Loucy (cell line): Measurements from ENCODE around the gene NOTCH1.

Experiments
- H2AFZ ChIP-seq: fragments of 200-600 bp; sonication (generic); 2 replicates; pipeline ENCODE4 v1.6.0; 2016; ENCODE audit warnings: antibody characterized with exemption, mild to moderate bottlenecking, low read length, moderate library complexity
- H3F3A ChIP-seq: fragments of 200-600 bp; 2 replicates; pipeline ENCODE4 v1.6.0; 2016; ENCODE audit warnings: antibody characterized with exemption, low read depth, mild to moderate bottlenecking
- H3K27me3 ChIP-seq: fragments of 200-600 bp; sonication (generic); 2 replicates; pipeline ENCODE4 v1.6.1; 2014; ENCODE audit warnings: low read length, mild to moderate bottlenecking; ENCODE audit not compliant: insufficient read depth, poor library complexity, severe bottlenecking
- H3K36me3 ChIP-seq: fragments of 200-600 bp; sonication (generic); 2 replicates; pipeline ENCODE4 v1.6.1; 2016; ENCODE audit warnings: low read length; ENCODE audit not compliant: insufficient read depth
- H3K4me1 ChIP-seq: fragments of 200-600 bp; sonication (generic); 2 replicates; pipeline ENCODE4 v1.5.1; 2014; ENCODE audit warnings: low read length, mild to moderate bottlenecking; ENCODE audit not compliant: insufficient read depth, poor library complexity, severe bottlenecking
- H3K4me2 ChIP-seq: fragments of 200-600 bp; sonication (generic); 2 replicates; pipeline ENCODE4 v1.6.0; 2014; ENCODE audit warnings: antibody characterized with exemption, low read length, low read depth, mild to moderate bottlenecking; ENCODE audit not compliant: poor library complexity, severe bottlenecking
- H3K4me3 ChIP-seq: fragments of 200-600 bp; sonication (generic); 2 replicates; pipeline ENCODE4 v1.5.1; 2014; ENCODE audit warnings: low read length, mild to moderate bottlenecking, mixed read lengths; ENCODE audit not compliant: poor library complexity, severe bottlenecking
- H3K79me2 ChIP-seq: fragments of 200-600 bp; sonication (generic); 2 replicates; pipeline ENCODE4 v1.6.1; 2014; ENCODE audit warnings: low read length; ENCODE audit not compliant: insufficient read depth
- H3K9ac ChIP-seq: fragments of 200-600 bp; sonication (generic); 2 replicates; pipeline ENCODE4 v1.6.0; 2014; ENCODE audit warnings: mild to moderate bottlenecking, low read depth, low read length, moderate library complexity; ENCODE audit not compliant: poor library complexity, severe bottlenecking
- H3K9me2 ChIP-seq: fragments of 200-600 bp; sonication (generic); replicated peaks from 2 replicates; pipeline ENCODE4 v1.6.1; 2016; ENCODE audit warnings: low read depth, low read length, mixed read lengths
- H3K9me3 ChIP-seq: fragments of 200-600 bp; sonication (generic); 2 replicates; pipeline ENCODE4 v1.6.1; 2014; ENCODE audit warnings: mild to moderate bottlenecking, antibody characterized with exemption, low read length, low read depth; ENCODE audit not compliant: insufficient read depth
- H4K20me1 ChIP-seq: fragments of 200-600 bp; sonication (generic); 2 replicates; pipeline ENCODE4 v1.6.0; 2014; ENCODE audit warnings: antibody characterized with exemption, low read length, mild to moderate bottlenecking; ENCODE audit not compliant: insufficient read depth, poor library complexity, severe bottlenecking
- EZH2phosphoT487 ChIP-seq: fragments of 200-600 bp; IDR thresholded peaks from 2 replicates; pipeline ENCODE4 v1.6.1; 2018; ENCODE audit warnings: antibody characterized with exemption, mild to moderate bottlenecking, moderate library complexity, borderline replicate concordance
- TF ChIP-seq, protein P1 (sequence below): fragments of 200-600 bp; sonication (generic); conservative IDR thresholded peaks from 2 replicates; pipeline ENCODE4 v1.5.1; 2014; ENCODE audit warnings: mild to moderate bottlenecking, antibody characterized with exemption, low read length

NOTCH1 gene

DNA sequence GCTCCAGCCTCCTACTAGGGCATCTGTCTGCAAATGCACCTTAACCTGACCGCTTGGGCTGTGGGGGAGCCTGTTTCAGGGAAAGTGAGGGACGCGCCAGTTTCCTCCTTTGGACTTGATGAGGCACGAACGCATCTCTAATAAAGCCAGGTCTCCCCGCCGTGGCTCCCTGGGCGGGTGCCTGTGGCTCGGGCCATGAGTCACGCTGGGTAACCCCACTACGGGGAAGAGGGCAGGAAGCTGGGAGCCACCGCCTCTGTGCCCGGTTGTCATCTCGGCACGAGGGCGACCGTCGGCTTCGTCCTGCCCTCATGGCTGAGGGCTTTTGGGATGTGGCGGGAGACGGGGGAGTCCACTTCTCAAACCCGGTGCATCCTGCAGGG is 12.1 kb downstream of the NOTCH1 start:
- Histone ChIP-seq H2AFZ (no peak overlapping the region), H3K9me2 (no peaks in the 10 kb centered on the region), H3K79me2 (peaks cover 9% of the 10 kb centered on the region; the same call in 1 of the 2 replicates), H3K27me3 (no peaks in the 10 kb centered on the region), H3K4me1 (peaks cover 12% of the 10 kb centered on the region), H3K36me3 (peaks cover 5% of the 10 kb centered on the region; the same call in 1 of the 2 replicates), H3K4me2 (no peak overlapping the region), H3K9me3 (no peaks in the 10 kb centered on the region), H3F3A (no peaks in the 10 kb centered on the region), H3K9ac (no peak overlapping the region), H3K4me3 (no peak overlapping the region), H4K20me1 (no peaks in the 10 kb centered on the region)
- TF ChIP-seq, protein P1, sequence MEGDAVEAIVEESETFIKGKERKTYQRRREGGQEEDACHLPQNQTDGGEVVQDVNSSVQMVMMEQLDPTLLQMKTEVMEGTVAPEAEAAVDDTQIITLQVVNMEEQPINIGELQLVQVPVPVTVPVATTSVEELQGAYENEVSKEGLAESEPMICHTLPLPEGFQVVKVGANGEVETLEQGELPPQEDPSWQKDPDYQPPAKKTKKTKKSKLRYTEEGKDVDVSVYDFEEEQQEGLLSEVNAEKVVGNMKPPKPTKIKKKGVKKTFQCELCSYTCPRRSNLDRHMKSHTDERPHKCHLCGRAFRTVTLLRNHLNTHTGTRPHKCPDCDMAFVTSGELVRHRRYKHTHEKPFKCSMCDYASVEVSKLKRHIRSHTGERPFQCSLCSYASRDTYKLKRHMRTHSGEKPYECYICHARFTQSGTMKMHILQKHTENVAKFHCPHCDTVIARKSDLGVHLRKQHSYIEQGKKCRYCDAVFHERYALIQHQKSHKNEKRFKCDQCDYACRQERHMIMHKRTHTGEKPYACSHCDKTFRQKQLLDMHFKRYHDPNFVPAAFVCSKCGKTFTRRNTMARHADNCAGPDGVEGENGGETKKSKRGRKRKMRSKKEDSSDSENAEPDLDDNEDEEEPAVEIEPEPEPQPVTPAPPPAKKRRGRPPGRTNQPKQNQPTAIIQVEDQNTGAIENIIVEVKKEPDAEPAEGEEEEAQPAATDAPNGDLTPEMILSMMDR: no peak
- TF ChIP-seq EZH2phosphoT487: no peak

DNA sequence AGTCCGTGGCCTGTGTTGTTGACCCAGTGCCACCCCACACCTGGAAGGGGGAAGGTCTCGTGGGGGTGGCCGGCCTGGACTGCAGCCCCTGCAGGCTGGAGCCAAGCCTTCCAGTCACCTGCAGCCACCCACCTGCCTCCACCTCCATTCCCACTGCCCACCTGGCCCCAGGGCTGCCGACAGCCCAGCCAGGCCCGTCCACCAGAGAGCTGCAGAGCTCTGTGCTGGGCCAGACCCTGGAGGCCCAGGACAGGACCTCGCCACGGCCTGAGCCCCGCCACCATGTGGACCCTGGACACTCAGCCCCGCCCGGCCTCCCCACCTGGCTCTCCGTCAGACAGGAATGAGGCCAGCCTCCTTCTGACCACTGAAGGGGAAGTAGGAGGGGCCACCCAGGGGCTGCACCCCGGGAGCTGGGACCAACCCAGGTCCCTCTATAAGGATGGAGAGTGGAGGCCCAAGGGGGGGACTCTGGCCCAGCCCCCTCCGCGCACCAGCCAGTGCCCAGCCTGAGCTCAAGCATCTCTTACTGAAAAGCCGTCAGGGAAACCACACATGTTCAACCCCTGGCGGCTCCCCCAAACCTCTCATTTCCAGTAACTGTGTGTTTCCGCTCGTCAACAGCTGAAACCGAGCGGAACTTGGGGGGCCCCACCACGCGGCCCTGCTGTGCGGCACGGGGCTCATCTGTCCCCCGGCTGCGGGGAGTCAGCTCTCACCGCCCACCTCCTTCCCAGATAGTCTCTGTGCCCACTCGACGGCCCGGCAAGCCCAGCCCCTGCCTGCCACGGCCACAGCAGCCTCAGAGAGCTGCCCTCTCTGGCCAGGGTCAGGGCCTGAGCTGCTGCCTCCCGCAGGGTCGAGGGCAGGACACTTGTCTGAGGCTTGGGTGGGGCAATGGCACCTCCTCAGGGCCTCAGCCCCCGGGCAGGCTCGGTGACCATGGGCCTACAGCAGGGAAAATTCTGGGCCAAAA is 12.8 kb downstream of the NOTCH1 start:
- Histone ChIP-seq H4K20me1 (no peaks in the 10 kb centered on the region), H3K9me3 (no peaks in the 10 kb centered on the region), H3F3A (no peaks in the 10 kb centered on the region), H3K27me3 (no peaks in the 10 kb centered on the region), H3K4me3 (no peak overlapping the region), H3K36me3 (peaks cover 5% of the 10 kb centered on the region; the same call in 1 of the 2 replicates), H2AFZ (no peak overlapping the region), H3K4me2 (no peak overlapping the region), H3K79me2 (peaks cover 9% of the 10 kb centered on the region; the same call in 1 of the 2 replicates), H3K9me2 (no peaks in the 10 kb centered on the region), H3K9ac (no peak overlapping the region), H3K4me1 (peaks cover 10% of the 10 kb centered on the region)
- TF ChIP-seq EZH2phosphoT487: no peak
- TF ChIP-seq, protein P1: no peak

DNA sequence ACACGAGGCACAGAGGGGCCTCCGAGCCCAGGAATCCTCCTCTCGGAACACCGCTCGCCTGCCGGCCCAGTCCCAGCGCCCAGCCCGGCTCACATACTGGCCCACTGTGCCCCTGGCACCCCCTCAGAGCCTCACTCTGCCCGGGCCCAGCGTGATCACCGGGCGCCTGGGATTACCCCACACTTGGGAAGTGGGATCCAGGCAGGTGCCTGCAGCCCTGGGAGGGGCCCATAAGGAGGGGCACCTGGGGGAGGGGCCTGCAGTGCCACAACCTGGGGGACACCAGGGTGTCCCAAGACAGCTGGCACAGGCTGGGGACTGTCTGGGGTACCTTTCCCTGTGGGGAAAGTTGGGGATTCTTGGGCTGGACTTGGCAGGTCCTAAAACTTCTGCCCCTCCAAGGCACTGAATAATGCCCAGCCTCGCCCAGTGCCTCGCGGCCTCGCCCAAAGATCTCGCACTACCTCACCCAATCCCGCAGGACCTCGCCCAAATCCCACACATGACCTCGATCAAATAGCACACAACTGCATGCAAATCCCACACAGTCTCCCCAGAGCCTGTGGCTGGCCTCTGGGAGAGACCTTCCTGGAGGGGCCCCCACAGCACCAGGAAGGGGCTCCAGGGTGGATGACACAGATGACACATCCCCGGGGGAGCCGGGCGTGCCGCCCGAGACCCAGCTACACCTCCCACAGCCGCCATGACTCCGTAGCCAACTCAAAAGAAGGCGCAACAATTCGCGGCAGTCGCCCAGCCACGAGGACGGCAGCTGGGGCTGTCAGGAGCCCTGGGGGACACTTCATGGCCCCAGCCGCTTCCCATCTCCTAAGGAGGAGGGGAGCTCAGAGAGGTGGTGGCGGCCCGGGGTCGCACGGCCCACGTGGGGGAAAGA is 13.7 kb downstream of the NOTCH1 start:
- H3K9me2 ChIP-seq: no peaks in the 10 kb centered on the region
- no peak overlapping the region for H2AFZ ChIP-seq
- H3K79me2 ChIP-seq: peaks cover 9% of the 10 kb centered on the region; the same call in 1 of the 2 replicates
- no peak overlapping the region for H3K9ac ChIP-seq
- no peaks in the 10 kb centered on the region for H3F3A ChIP-seq
- H3K36me3 ChIP-seq: peaks cover 5% of the 10 kb centered on the region; the same call in 1 of the 2 replicates
- no peak overlapping the region for H3K4me3 ChIP-seq
- no peak overlapping the region for H3K4me2 ChIP-seq
- no peaks in the 10 kb centered on the region for H4K20me1 ChIP-seq
- TF ChIP-seq EZH2phosphoT487: no peak
- TF ChIP-seq, protein P1: no peak
- peaks cover 10% of the 10 kb centered on the region for H3K4me1 ChIP-seq
- no peaks in the 10 kb centered on the region for H3K27me3 ChIP-seq
- no peaks in the 10 kb centered on the region for H3K9me3 ChIP-seq
